Measurements from ENCODE around the gene COL21A1.
A peak's percentile ranks its signal among the peaks of the same experiment; 100 is the strongest.
"Not testable (repeated sequence)": the region's sequence is repeated elsewhere in the genome, so short reads cannot be mapped to it uniquely, and the experiment has no call there.

Gene COL21A1

GRCh38 chr6:56043761-56044160 lies 203.6 kb downstream of the COL21A1 start:
- DNase-seq = no peak

GRCh38 chr6:56043076-56043475 lies 204.3 kb downstream of the COL21A1 start:
- no peak for DNase-seq

GRCh38 chr6:56041591-56041990 lies 205.8 kb downstream of the COL21A1 start:
- no peak for DNase-seq

- no peak for DNase-seq
Measured at GRCh38 chr6:56040889-56041301, 206.5 kb downstream of the COL21A1 start.

- DNase-seq = peak; percentile 30 to 47
Measured at GRCh38 chr6:56040223-56040622, 207.2 kb downstream of the COL21A1 start.

GRCh38 chr6:56038764-56039163 lies 208.6 kb downstream of the COL21A1 start:
- no peak for DNase-seq

- DNase-seq = no peak
Measured at GRCh38 chr6:56037601-56038000, 209.8 kb downstream of the COL21A1 start.

- DNase-seq = no peak
Measured at GRCh38 chr6:56036916-56037600, 210.3 kb downstream of the COL21A1 start.

- DNase-seq = no peak
Measured at GRCh38 chr6:56033401-56033800, 214.0 kb downstream of the COL21A1 start.

- no peak for DNase-seq
Measured at GRCh38 chr6:56032715-56033260, 214.6 kb downstream of the COL21A1 start.

GRCh38 chr6:56027865-56028264 lies 219.5 kb downstream of the COL21A1 start:
- no peak for DNase-seq

- DNase-seq = no peak
Measured at GRCh38 chr6:56026455-56027180, 220.8 kb downstream of the COL21A1 start.

- DNase-seq = no peak
Measured at GRCh38 chr6:56025795-56026194, 221.6 kb downstream of the COL21A1 start.

GRCh38 chr6:56024931-56025330 lies 222.4 kb downstream of the COL21A1 start:
- no peak for DNase-seq

- DNase-seq = no peak
Measured at GRCh38 chr6:56023829-56024228, 223.6 kb downstream of the COL21A1 start.

GRCh38 chr6:56022678-56023077 lies 224.7 kb downstream of the COL21A1 start:
- no peak for DNase-seq

- DNase-seq = no peak
Measured at GRCh38 chr6:56021943-56022342, 225.4 kb downstream of the COL21A1 start.

GRCh38 chr6:56019973-56020372 lies 227.4 kb downstream of the COL21A1 start:
- DNase-seq = no peak

GRCh38 chr6:56017198-56017597 lies 230.2 kb downstream of the COL21A1 start:
- DNase-seq = no peak

GRCh38 chr6:56014039-56014438 lies 233.3 kb downstream of the COL21A1 start:
- DNase-seq = not testable (repeated sequence)

- DNase-seq = no peak
Measured at GRCh38 chr6:56009636-56010035, 237.7 kb downstream of the COL21A1 start.
